ENCODE results near the gene PITPNM3. TPM values are rescaled to one million over a fixed set of nuclear protein-coding genes. Genes with fewer than 3 reads are reported as not detected.

The PITPNM3 gene
- total RNA-seq (under 1 TPM; 0.12 to 0.70 (median 0.35) TPM), polyA plus RNA-seq (under 1 TPM; 0.17 to 0.37 TPM)
- long read RNA-seq, donor 1: 0 reads
- long read RNA-seq, donor 2, partial matches to known transcripts: 0 of 1 reads
- long read RNA-seq, donor 2, other reads (novel, unspliced or antisense): 1 of 1 reads
- long read RNA-seq, donor 3: 0 reads

- H3K9me3 ChIP-seq: no peaks in the 10 kb centered on the region
- H3K4me3 ChIP-seq: peak within 1 kb of the TSS in 9 of 10 donors; percentile 39 to 61 (median 53)
- no peak within 1 kb of the TSS for H3K27ac ChIP-seq
- ATAC-seq (peak in 1 of 8 donors; percentile 40), DNase-seq (no peak)
- 2 to 4% methylated on average over 59 to 116 of the region's 122 CpGs for WGBS, 2 donors
- peaks cover 12 to 47% (median 33%) of the 10 kb centered on the region in 7 donors for H3K27me3 ChIP-seq
- peaks cover 7 to 32% (median 13%) of the 10 kb centered on the region in 9 donors for H3K4me1 ChIP-seq
- TF ChIP-seq CTCF (IDR thresholded peaks at IDR 0.05): no peak
- intact Hi-C loops (cut with DNase I): loop anchor here in 2 of 10 donors (5.0 to 10.0 kb wide), 2 partner anchors 62 to 84 kb away; no protein-coding TSS in a partner anchor
- H3K36me3 ChIP-seq: no peaks in the 10 kb centered on the region
These were observed at the start of gene PITPNM3 for GRCh38 chr17:6556121-6557039. PITPNM3 (minus strand) TSS chr17:6556555; CDS start chr17:6556406, 149 bp downstream.

GRCh38 chr17:6605142-6605541 lies 48.8 kb upstream of the PITPNM3 start:
- intact Hi-C loops (cut with DNase I): loop anchor here in 1 of 10 donors (10.0 kb wide), 2 partner anchors 60 to 130 kb away; no protein-coding TSS in a partner anchor
- Histone ChIP-seq H3K27ac (no peak overlapping the region), H3K9me3 (no peaks in the 10 kb centered on the region), H3K4me1 (peaks cover 0 to 9% (median 0%) of the 10 kb centered on the region in 9 donors), H3K36me3 (peaks cover 0 to 94% (median 38%) of the 10 kb centered on the region in 9 donors), H3K4me3 (no peak overlapping the region), H3K27me3 (no peaks in the 10 kb centered on the region)
- no peak for TF ChIP-seq CTCF (IDR thresholded peaks at IDR 0.05)
- 90 to 93% methylated on average over 6 of the region's 6 CpGs for WGBS, 2 donors
- no peak for ATAC-seq
- no peak for DNase-seq

- Histone ChIP-seq H3K9me3 (no peaks in the 10 kb centered on the region), H3K4me3 (no peak overlapping the region), H3K36me3 (peaks cover 0 to 94% (median 33%) of the 10 kb centered on the region in 9 donors), H3K27ac (no peak overlapping the region), H3K4me1 (peaks cover 0 to 16% (median 0%) of the 10 kb centered on the region in 9 donors), H3K27me3 (no peaks in the 10 kb centered on the region)
- 72 to 81% methylated on average over 3 of the region's 3 CpGs for WGBS, 2 donors
- ATAC-seq (no peak), DNase-seq (peak in 1 of 2 donors; percentile 19)
- intact Hi-C loops (cut with DNase I): loop anchor here in 1 of 10 donors (10.0 kb wide), 2 partner anchors 61 to 129 kb away; no protein-coding TSS in a partner anchor
- no peak for TF ChIP-seq CTCF (IDR thresholded peaks at IDR 0.05)
These were observed 47.5 kb upstream of the PITPNM3 start for GRCh38 chr17:6603744-6604325.

- H3K27me3 ChIP-seq: no peaks in the 10 kb centered on the region
- TF ChIP-seq CTCF (IDR thresholded peaks at IDR 0.05): no peak
- H3K36me3 ChIP-seq: peaks cover 0 to 93% (median 19%) of the 10 kb centered on the region in 9 donors
- intact Hi-C loops (cut with DNase I): loop anchor here in 1 of 10 donors (10.0 kb wide), 2 partner anchors 63 to 127 kb away; no protein-coding TSS in a partner anchor
- no peak overlapping the region for H3K27ac ChIP-seq
- peaks cover 0 to 29% (median 3%) of the 10 kb centered on the region in 9 donors for H3K4me1 ChIP-seq
- H3K9me3 ChIP-seq: no peaks in the 10 kb centered on the region
- ATAC-seq (no peak), DNase-seq (no peak)
- 92 to 94% methylated on average over 2 of the region's 2 CpGs for WGBS, 2 donors
- no peak overlapping the region for H3K4me3 ChIP-seq
These were observed 45.8 kb upstream of the PITPNM3 start for GRCh38 chr17:6602141-6602540.
